KMS-11 (cell line): ENCODE data around the gene GRK3.

Experiments used
- H2AFZ ChIP-seq: fragments of 200-600 bp; sonication (generic); 2 replicates; pipeline ENCODE4 v1.6.1; 2016; ENCODE audit warnings: antibody characterized with exemption, mixed run types, low read depth
- H3K27ac ChIP-seq: fragments of 200-600 bp; sonication (generic); 2 replicates; pipeline ENCODE4 v1.6.1; 2016; ENCODE audit warnings: mild to moderate bottlenecking, mixed run types
- H3K27me3 ChIP-seq: fragments of 200-600 bp; sonication (generic); 2 replicates; pipeline ENCODE4 v1.6.1; 2017; ENCODE audit warnings: mild to moderate bottlenecking, low read depth, mixed run types, moderate library complexity; ENCODE audit not compliant: insufficient read depth
- H3K36me3 ChIP-seq: fragments of 200-600 bp; sonication (generic); 2 replicates; pipeline ENCODE4 v1.6.1; 2017; ENCODE audit warnings: mild to moderate bottlenecking, mixed run types; ENCODE audit not compliant: insufficient read depth
- H3K4me1 ChIP-seq: fragments of 200-600 bp; sonication (generic); 2 replicates; pipeline ENCODE4 v1.6.1; 2016; ENCODE audit warnings: mild to moderate bottlenecking, low read depth, mixed run types; ENCODE audit not compliant: poor library complexity, severe bottlenecking
- H3K4me2 ChIP-seq: fragments of 200-600 bp; sonication (generic); 2 replicates; pipeline ENCODE4 v1.7.0; 2016; ENCODE audit warnings: mild to moderate bottlenecking, mixed run types
- H3K4me3 ChIP-seq: fragments of 200-600 bp; sonication (generic); IDR thresholded peaks from 2 replicates; pipeline ENCODE4 v1.6.1; 2017; ENCODE audit warnings: low read depth, low read length, mixed read lengths; ENCODE audit not compliant: insufficient read depth
- H3K79me2 ChIP-seq: fragments of 200-600 bp; sonication (generic); 2 replicates; pipeline ENCODE4 v1.6.1; 2016; ENCODE audit warnings: low read depth, mixed run types; ENCODE audit not compliant: insufficient read depth
- H3K9ac ChIP-seq: fragments of 200-600 bp; sonication (generic); 2 replicates; pipeline ENCODE4 v1.6.1; 2016; ENCODE audit warnings: mild to moderate bottlenecking, mixed run types
- H4K20me1 ChIP-seq: fragments of 200-600 bp; sonication (generic); 2 replicates; pipeline ENCODE4 v1.6.1; 2016; ENCODE audit warnings: mild to moderate bottlenecking, mixed run types; ENCODE audit not compliant: insufficient read depth
- CTCF ChIP-seq: fragments of 200-600 bp; sonication (generic); conservative IDR thresholded peaks from 2 replicates; pipeline ENCODE4 v1.6.1; 2017; ENCODE audit warnings: low read depth, mild to moderate bottlenecking, antibody characterized with exemption, low read length, moderate library complexity, mixed read lengths

Gene GRK3

DNA sequence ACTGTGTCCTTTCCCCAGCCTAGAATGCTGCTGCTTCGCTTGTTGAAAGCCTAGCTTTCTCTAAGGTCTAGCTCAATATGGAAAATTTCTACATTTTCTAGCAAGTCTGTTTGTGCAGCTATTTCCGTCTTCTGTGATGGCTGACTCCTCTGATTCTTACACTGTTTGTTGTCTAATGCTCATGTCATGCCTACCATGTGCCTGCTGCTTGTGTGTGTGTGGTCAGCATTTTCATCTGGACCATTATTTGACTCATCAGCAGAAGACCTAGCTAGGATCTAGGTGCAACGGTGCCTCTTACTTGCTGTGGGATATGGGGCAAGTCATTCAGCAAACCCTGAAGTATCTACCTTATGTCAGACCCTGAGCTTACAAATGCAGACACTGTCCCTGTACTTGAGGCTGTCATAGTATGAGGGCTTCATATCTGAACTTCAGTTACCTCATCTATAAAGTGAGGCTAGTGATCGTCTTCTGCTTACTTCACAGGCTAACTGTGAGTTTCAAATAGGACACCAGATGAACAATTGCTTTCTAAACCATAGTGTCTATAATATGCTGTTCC, 91.0 kb downstream of the GRK3 start:
- H3K4me3 ChIP-seq = no peak overlapping the region
- no peak overlapping the region for H3K9ac ChIP-seq
- no peaks in the 10 kb centered on the region for H3K79me2 ChIP-seq
- H3K4me2 ChIP-seq = no peak overlapping the region
- no peaks in the 10 kb centered on the region for H3K4me1 ChIP-seq
- H4K20me1 ChIP-seq = no peaks in the 10 kb centered on the region
- TF ChIP-seq CTCF = no peak
- H3K27me3 ChIP-seq = no peaks in the 10 kb centered on the region
- H2AFZ ChIP-seq = no peak overlapping the region
- no peak overlapping the region for H3K27ac ChIP-seq
- H3K36me3 ChIP-seq = no peaks in the 10 kb centered on the region

- no peak overlapping the region for H3K4me2 ChIP-seq
- H3K4me3 ChIP-seq = no peak overlapping the region
- no peak for TF ChIP-seq CTCF
- no peak overlapping the region for H3K9ac ChIP-seq
- H4K20me1 ChIP-seq = no peaks in the 10 kb centered on the region
- no peak overlapping the region for H2AFZ ChIP-seq
- H3K27ac ChIP-seq = no peak overlapping the region
- no peaks in the 10 kb centered on the region for H3K79me2 ChIP-seq
- no peaks in the 10 kb centered on the region for H3K4me1 ChIP-seq
- no peaks in the 10 kb centered on the region for H3K27me3 ChIP-seq
- no peaks in the 10 kb centered on the region for H3K36me3 ChIP-seq
Observed at GRCh38 chr22:25656724-25657123, 92.2 kb downstream of the GRK3 start.

GRCh38 chr22:25658633-25659032, 94.2 kb downstream of the GRK3 start:
- H3K27ac ChIP-seq = no peak overlapping the region
- H3K9ac ChIP-seq = no peak overlapping the region
- no peak overlapping the region for H2AFZ ChIP-seq
- H3K79me2 ChIP-seq = no peaks in the 10 kb centered on the region
- H3K4me3 ChIP-seq = no peak overlapping the region
- H3K27me3 ChIP-seq = no peaks in the 10 kb centered on the region
- TF ChIP-seq CTCF = no peak
- no peaks in the 10 kb centered on the region for H4K20me1 ChIP-seq
- H3K36me3 ChIP-seq = no peaks in the 10 kb centered on the region
- no peaks in the 10 kb centered on the region for H3K4me1 ChIP-seq
- H3K4me2 ChIP-seq = no peak overlapping the region

GRCh38 chr22:25659413-25659812, 94.9 kb downstream of the GRK3 start:
- H3K36me3 ChIP-seq = no peaks in the 10 kb centered on the region
- H3K27me3 ChIP-seq = no peaks in the 10 kb centered on the region
- no peak overlapping the region for H3K27ac ChIP-seq
- H3K79me2 ChIP-seq = no peaks in the 10 kb centered on the region
- no peak overlapping the region for H2AFZ ChIP-seq
- no peak overlapping the region for H3K9ac ChIP-seq
- TF ChIP-seq CTCF = no peak
- H4K20me1 ChIP-seq = no peaks in the 10 kb centered on the region
- H3K4me2 ChIP-seq = no peak overlapping the region
- H3K4me3 ChIP-seq = no peak overlapping the region
- H3K4me1 ChIP-seq = no peaks in the 10 kb centered on the region
